Astrocyte of the spinal cord (primary cell): Measurements from ENCODE around the gene C17orf100.

Experiments
- DNase-seq: peaks from one replicate; pipeline ENCODE4 v3.0.0; 2011; ENCODE audit warnings: low read depth, low spot score
- H3K4me3 ChIP-seq: 2 replicates; pipeline ENCODE4 v1.5.1; 2011; ENCODE audit warnings: low read depth, mild to moderate bottlenecking, low read length, moderate library complexity
- CTCF ChIP-seq: IDR thresholded peaks from 2 replicates; pipeline ENCODE4 v1.5.1; 2012; ENCODE audit warnings: low read depth, mild to moderate bottlenecking, low read length, inconsistent platforms
- in situ Hi-C: cut with HindIII; loops from 2 replicates; pipeline ENCODE4 v1.10.0; 2017; ENCODE audit warnings: low sequenced_read_pairs

C17orf100 gene

GRCh38 chr17:6683081-6683684 lies 31.6 kb downstream of the C17orf100 start:
- TF ChIP-seq CTCF = no peak
- no peak overlapping the region for H3K4me3 ChIP-seq
- no peak for DNase-seq
- in situ Hi-C loops = no loop called here

DNA sequence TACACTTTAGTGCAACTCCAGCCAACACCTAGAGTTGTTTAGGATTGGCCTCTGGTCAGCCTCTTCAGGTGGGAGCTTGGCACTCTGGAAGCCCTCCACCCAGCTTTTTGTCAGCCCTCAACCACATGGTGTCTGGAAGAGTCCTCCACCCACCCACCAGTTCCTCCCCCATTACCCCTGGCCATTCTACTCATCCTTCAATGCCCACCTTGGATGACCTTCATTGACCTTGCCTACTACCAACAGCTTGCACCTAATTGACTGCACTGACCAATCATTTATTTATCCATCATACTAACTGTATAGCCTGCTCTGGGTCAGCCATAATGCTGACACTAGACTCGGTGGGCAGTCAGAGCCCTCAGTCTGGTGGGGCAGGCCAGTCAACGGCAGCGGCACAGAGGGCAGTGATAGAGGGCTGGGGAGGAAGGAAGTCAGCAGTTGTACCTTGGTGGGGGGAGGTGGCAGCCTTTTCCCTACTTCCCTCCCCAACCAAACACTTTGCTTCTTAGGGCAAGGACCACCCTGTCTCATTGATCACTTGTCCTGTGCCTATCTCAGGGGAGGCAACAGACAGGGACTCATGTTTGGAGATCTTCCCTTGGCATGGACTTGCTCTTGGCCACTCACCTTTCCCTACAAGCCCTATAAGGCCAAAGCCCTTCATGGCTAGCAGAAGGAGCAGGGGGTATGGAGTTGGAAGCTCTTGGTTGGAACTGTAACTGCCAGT lies 32.3 kb downstream of the C17orf100 start:
- no peak for TF ChIP-seq CTCF
- in situ Hi-C loops = no loop called here
- no peak overlapping the region for H3K4me3 ChIP-seq
- no peak for DNase-seq

DNA sequence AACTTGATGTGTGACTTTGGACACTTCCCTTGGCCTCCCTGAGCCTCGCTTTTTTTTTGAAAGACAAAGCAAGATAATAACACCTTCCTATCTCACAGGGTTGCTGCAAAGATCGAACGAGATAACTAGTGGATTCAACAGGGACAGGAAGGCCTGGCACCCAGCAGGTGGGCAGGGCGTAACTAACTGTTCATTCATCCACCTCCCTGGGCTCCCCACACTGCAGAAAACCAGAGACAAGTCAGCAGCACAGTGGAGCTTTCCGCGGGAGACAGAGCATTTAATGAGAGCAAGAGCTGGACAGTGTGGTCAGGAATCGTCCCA lies 32.9 kb downstream of the C17orf100 start:
- DNase-seq = no peak
- in situ Hi-C loops = no loop called here
- no peak overlapping the region for H3K4me3 ChIP-seq
- no peak for TF ChIP-seq CTCF

DNA sequence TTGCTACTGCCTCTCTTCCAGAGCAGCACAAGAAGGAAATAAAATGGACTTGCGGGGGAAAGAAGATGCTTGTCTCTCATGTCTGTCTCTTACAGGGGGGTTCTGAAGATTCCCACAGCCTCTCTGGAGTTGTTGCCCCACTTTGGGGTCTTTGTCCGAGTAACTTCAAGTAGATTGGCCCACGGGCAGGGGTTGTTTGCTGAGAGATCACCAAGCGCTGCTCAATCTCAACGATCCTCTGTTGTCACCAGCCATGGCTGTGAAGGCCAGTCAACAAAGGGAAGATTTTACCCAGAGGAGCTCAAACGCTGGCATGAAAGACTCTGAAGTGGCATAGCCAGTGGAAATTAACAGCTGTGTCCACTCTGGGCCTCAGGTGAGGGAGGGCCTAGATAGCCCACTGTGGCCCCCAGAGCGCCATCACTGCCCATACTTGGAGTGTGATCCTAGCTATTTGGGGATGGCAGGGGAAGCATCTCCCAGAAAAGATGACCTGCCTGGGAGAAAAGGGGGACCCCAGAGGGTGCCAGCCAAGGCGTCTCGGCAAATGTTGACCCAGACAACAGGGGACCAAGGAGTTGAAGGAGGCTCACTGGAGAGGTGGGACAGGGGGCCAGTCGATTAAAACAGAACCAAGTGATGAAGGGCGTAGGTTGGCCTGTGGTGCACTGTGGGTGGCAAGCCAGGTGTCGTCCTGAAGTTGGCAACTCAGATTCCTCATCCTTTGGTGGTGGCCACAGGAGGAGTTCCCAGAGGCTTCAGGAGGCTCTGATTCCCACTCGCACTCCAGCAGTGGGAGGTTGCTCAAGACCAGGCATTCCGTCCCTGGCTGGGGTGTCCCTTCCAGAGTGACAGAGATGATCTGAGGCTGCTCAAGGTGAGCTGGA lies 33.6 kb downstream of the C17orf100 start:
- in situ Hi-C loops = no loop called here

DNA sequence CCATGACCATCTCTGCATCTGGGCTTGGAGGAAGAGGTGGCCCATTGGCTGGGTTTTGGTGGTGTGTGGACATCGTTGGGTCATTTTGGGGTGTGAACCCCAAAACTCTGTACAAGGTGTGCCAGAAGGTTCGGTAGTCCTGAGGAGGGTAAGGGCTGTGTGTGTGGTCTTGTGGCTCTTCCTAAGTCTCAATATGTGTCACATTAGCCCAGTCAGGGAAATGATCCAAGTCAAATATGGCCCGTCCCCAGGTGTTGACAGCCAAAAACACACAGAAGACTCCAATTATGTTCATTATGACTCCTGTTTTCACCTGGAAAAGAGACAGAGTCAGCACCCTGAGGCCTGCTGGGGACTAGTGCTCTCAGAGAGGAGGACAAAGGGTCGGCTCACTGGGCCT lies 34.5 kb downstream of the C17orf100 start:
- no peak overlapping the region for H3K4me3 ChIP-seq
- no peak for TF ChIP-seq CTCF
- DNase-seq = no peak
- in situ Hi-C loops = no loop called here

More for the DNA sequence above, 33.6 kb downstream of the C17orf100 start:
- no peak for DNase-seq
- H3K4me3 ChIP-seq = no peak overlapping the region
- no peak for TF ChIP-seq CTCF

GRCh38 chr17:6688944-6689343 lies 37.4 kb downstream of the C17orf100 start:
- no peak for TF ChIP-seq CTCF
- in situ Hi-C loops = no loop called here
- DNase-seq = no peak
- no peak overlapping the region for H3K4me3 ChIP-seq
